MCF 10A (cell line): Measurements from ENCODE around the gene TYROBP. TPM values are rescaled to one million over a fixed set of nuclear protein-coding genes. Genes with fewer than 3 reads are reported as not detected.

Source experiments
- BruUV-seq: library from RNA; stranded (reverse); fragments of 400-500 nt; replicated peaks from 2 replicates; lab custom pipeline; 2021; lab: Mats Ljungman, UMichigan
- CTCF ChIA-PET: fragments of 300-600 bp; sonication (Branson Sonifier 250); formaldehyde crosslinking; extraction: SDS; loops from one replicate; lab custom pipeline; 2021; ENCODE audit warnings: antibody characterized with exemption, inconsistent platforms; lab: Yijun Ruan, JAX
- POLR2A ChIA-PET: fragments of 300-600, 350-650 bp; sonication (Branson Sonifier 250); formaldehyde crosslinking; extraction: SDS; loops from one replicate; lab custom pipeline; 2020; ENCODE audit warnings: antibody characterized with exemption, inconsistent platforms; lab: Yijun Ruan, JAX
- DNase-seq: peaks from one replicate; pipeline ENCODE4 v3.0.0-alpha.2; 2018; ENCODE audit not compliant: unreplicated experiment
- H3K27ac Mint-ChIP-seq: one replicate; pipeline ENCODE4 v1.8.0; 2022; ENCODE audit warnings: mild to moderate bottlenecking, low read depth, mixed read lengths; ENCODE audit not compliant: unreplicated experiment
- H3K27me3 Mint-ChIP-seq: one replicate; pipeline ENCODE4 v1.8.0; 2022; ENCODE audit warnings: mixed read lengths; ENCODE audit not compliant: insufficient read depth, unreplicated experiment
- H3K36me3 Mint-ChIP-seq: one replicate; pipeline ENCODE4 v1.8.0; 2022; ENCODE audit warnings: mild to moderate bottlenecking, moderate library complexity, mixed read lengths; ENCODE audit not compliant: insufficient read depth, unreplicated experiment
- H3K4me1 Mint-ChIP-seq: one replicate; pipeline ENCODE4 v1.8.0; 2022; ENCODE audit warnings: mixed read lengths; ENCODE audit not compliant: insufficient read depth, unreplicated experiment
- H3K4me3 Mint-ChIP-seq: one replicate; pipeline ENCODE4 v1.8.0; 2022; ENCODE audit warnings: mild to moderate bottlenecking, moderate library complexity, mixed read lengths; ENCODE audit not compliant: unreplicated experiment
- H3K9me3 Mint-ChIP-seq: one replicate; pipeline ENCODE4 v1.8.0; 2022; ENCODE audit warnings: mixed read lengths; ENCODE audit not compliant: unreplicated experiment
- CTCF ChIP-seq: fragments of 200-600 bp; IDR thresholded peaks from one replicate; pipeline ENCODE4 v1.8.0; 2022; ENCODE audit warnings: antibody characterized with exemption, mild to moderate bottlenecking; ENCODE audit not compliant: unreplicated experiment
- intact Hi-C: fragments of 100-400 bp; cut with micrococcal nuclease; formaldehyde crosslinking; loops from 2 replicates; pipeline ENCODE4 v1.14.1; 2022
- total RNA-seq: library from RNA; stranded (reverse); gene quantifications from 2 replicates; pipeline ENCODE4 v1.2.3, GENCODE V29; 2022

The TYROBP gene
- total RNA-seq, 1 experiment from 2014 or later = not detected

- H3K36me3 Mint-ChIP-seq = no peaks in the 10 kb centered on the region
- no peak overlapping the region for H3K27ac Mint-ChIP-seq
- no peak for DNase-seq
- POLR2A ChIA-PET = no interaction called here
- H3K27me3 Mint-ChIP-seq = no peaks in the 10 kb centered on the region
- H3K4me3 Mint-ChIP-seq = no peak overlapping the region
- BruUV-seq = no TSS peak
- CTCF ChIA-PET = interaction anchor here (0.5 kb wide), 1 partner anchor 587 kb away, joined by 3 read pairs; no protein-coding TSS in a partner anchor
- TF ChIP-seq CTCF = no peak
- peaks cover 16% of the 10 kb centered on the region for H3K4me1 Mint-ChIP-seq
- intact Hi-C loops = no loop called here
- no peaks in the 10 kb centered on the region for H3K9me3 Mint-ChIP-seq
Measured at GRCh38 chr19:35904311-35905068, 3.6 kb downstream of the TYROBP start.

- Mint-ChIP-seq H3K27me3 (no peaks in the 10 kb centered on the region), H3K4me3 (peak overlapping the region; percentile 63), H3K4me1 (peaks cover 16% of the 10 kb centered on the region), H3K27ac (peak overlapping the region; percentile 81), H3K36me3 (no peaks in the 10 kb centered on the region), H3K9me3 (no peaks in the 10 kb centered on the region)
- no peak for TF ChIP-seq CTCF
- intact Hi-C loops = no loop called here
- CTCF ChIA-PET = no interaction called here
- no TSS peak for BruUV-seq
- POLR2A ChIA-PET = interaction anchor here (0.8 kb wide), 1 partner anchor 31 kb away, joined by 3 read pairs; no protein-coding TSS in a partner anchor
- peak; percentile 45 for DNase-seq
Measured at GRCh38 chr19:35903550-35904179, 4.4 kb downstream of the TYROBP start.

- no TSS peak for BruUV-seq
- H3K36me3 Mint-ChIP-seq = no peaks in the 10 kb centered on the region
- peak overlapping the region; percentile 81 for H3K27ac Mint-ChIP-seq
- DNase-seq = no peak
- no peaks in the 10 kb centered on the region for H3K27me3 Mint-ChIP-seq
- H3K4me1 Mint-ChIP-seq = peaks cover 16% of the 10 kb centered on the region
- ChIA-PET POLR2A (interaction anchor here (0.6 to 0.8 kb wide), 2 partner anchors 31 to 162 kb away, joined by 3 read pairs; no protein-coding TSS in a partner anchor), CTCF (interaction anchor here (0.8 kb wide), 1 partner anchor 64 kb away, joined by 4 read pairs; no protein-coding TSS in a partner anchor)
- no peaks in the 10 kb centered on the region for H3K9me3 Mint-ChIP-seq
- intact Hi-C loops = no loop called here
- H3K4me3 Mint-ChIP-seq = peak overlapping the region; percentile 63
- no peak for TF ChIP-seq CTCF
Measured at GRCh38 chr19:35902870-35903475, 5.1 kb downstream of the TYROBP start.
